ENCODE measurements around the gene TPCN2.

Gene TPCN2

GRCh38 chr11:69114811-69115523 lies 66.2 kb downstream of the TPCN2 start:
- no peak for DNase-seq

GRCh38 chr11:69115586-69116560 lies 67.1 kb downstream of the TPCN2 start:
- DNase-seq, result no peak

- no peak for DNase-seq
Observed at GRCh38 chr11:69116671-69117070, 67.9 kb downstream of the TPCN2 start.

GRCh38 chr11:69119190-69119589 lies 70.5 kb downstream of the TPCN2 start:
- DNase-seq, result no peak

- no peak for DNase-seq
Observed at GRCh38 chr11:69120096-69120875, 71.6 kb downstream of the TPCN2 start.

GRCh38 chr11:69121021-69121420 lies 72.3 kb downstream of the TPCN2 start:
- DNase-seq, result no peak

- no peak for DNase-seq
Observed at GRCh38 chr11:69121621-69122325, 73.0 kb downstream of the TPCN2 start.

GRCh38 chr11:69122326-69122629 lies 73.5 kb downstream of the TPCN2 start:
- no peak for DNase-seq

GRCh38 chr11:69122630-69123431 lies 74.1 kb downstream of the TPCN2 start:
- DNase-seq, result peak; percentile 84 to 91

- no peak for DNase-seq
Observed at GRCh38 chr11:69123593-69124545, 75.1 kb downstream of the TPCN2 start.

- no peak for DNase-seq
Observed at GRCh38 chr11:69125861-69126260, 77.1 kb downstream of the TPCN2 start.

- DNase-seq, result no peak
Observed at GRCh38 chr11:69126286-69126685, 77.6 kb downstream of the TPCN2 start.

- DNase-seq, result no peak
Observed at GRCh38 chr11:69127081-69127850, 78.5 kb downstream of the TPCN2 start.

- no peak for DNase-seq
Observed at GRCh38 chr11:69127884-69128283, 79.2 kb downstream of the TPCN2 start.

GRCh38 chr11:69129053-69129452 lies 80.3 kb downstream of the TPCN2 start:
- no peak for DNase-seq

GRCh38 chr11:69129647-69130046 lies 80.9 kb downstream of the TPCN2 start:
- DNase-seq, result no peak

GRCh38 chr11:69130654-69131053 lies 81.9 kb downstream of the TPCN2 start:
- no peak for DNase-seq

- no peak for DNase-seq
Observed at GRCh38 chr11:69131121-69131566, 82.4 kb downstream of the TPCN2 start.

GRCh38 chr11:69131644-69132300 lies 83.0 kb downstream of the TPCN2 start:
- peak; percentile 45 to 78 for DNase-seq

Measured in SW 1271 (cell line).